Measurements from ENCODE around the gene KCTD19. TPM values are rescaled to one million over a fixed set of nuclear protein-coding genes. Genes with fewer than 3 reads are reported as not detected.

KCTD19 gene
- total RNA-seq, 6 experiments from 2014 or later: not detected

DNA sequence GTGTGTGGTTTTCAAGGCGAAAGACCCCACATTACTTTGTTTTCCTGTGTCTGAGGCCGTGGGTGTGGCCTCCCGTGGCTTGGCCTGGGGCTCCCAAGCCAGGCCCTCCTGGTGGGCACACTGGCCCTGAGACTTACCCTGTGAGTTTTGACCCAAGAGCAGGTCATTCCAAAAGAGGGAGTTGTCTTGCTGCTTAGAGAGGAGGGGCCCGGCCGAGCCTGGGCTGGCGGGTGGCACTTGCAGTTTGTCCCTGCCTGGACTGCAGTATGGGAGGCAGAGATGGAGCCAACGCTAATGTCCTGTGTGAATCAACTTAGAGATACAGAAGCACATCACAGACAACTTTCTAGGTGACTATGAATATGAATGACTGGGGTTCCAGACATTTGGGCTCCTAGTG is 24.5 kb downstream of the KCTD19 start:
- no peak for DNase-seq
- Mint-ChIP-seq H3K4me3 (no peak overlapping the region), H3K27me3 (ENCODE audit: insufficient read depth) (peaks cover 3% of the 10 kb centered on the region; the same call in 1 of the 2 replicates), H3K36me3 (ENCODE audit: low read depth) (no peaks in the 10 kb centered on the region), H3K9me3 (no peaks in the 10 kb centered on the region), H3K4me1 (ENCODE audit: low read depth) (peaks cover 23% of the 10 kb centered on the region), H3K27ac (no peak overlapping the region)
- TF ChIP-seq, protein P1, sequence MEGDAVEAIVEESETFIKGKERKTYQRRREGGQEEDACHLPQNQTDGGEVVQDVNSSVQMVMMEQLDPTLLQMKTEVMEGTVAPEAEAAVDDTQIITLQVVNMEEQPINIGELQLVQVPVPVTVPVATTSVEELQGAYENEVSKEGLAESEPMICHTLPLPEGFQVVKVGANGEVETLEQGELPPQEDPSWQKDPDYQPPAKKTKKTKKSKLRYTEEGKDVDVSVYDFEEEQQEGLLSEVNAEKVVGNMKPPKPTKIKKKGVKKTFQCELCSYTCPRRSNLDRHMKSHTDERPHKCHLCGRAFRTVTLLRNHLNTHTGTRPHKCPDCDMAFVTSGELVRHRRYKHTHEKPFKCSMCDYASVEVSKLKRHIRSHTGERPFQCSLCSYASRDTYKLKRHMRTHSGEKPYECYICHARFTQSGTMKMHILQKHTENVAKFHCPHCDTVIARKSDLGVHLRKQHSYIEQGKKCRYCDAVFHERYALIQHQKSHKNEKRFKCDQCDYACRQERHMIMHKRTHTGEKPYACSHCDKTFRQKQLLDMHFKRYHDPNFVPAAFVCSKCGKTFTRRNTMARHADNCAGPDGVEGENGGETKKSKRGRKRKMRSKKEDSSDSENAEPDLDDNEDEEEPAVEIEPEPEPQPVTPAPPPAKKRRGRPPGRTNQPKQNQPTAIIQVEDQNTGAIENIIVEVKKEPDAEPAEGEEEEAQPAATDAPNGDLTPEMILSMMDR (IDR thresholded peaks at IDR 0.05): no peak

DNA sequence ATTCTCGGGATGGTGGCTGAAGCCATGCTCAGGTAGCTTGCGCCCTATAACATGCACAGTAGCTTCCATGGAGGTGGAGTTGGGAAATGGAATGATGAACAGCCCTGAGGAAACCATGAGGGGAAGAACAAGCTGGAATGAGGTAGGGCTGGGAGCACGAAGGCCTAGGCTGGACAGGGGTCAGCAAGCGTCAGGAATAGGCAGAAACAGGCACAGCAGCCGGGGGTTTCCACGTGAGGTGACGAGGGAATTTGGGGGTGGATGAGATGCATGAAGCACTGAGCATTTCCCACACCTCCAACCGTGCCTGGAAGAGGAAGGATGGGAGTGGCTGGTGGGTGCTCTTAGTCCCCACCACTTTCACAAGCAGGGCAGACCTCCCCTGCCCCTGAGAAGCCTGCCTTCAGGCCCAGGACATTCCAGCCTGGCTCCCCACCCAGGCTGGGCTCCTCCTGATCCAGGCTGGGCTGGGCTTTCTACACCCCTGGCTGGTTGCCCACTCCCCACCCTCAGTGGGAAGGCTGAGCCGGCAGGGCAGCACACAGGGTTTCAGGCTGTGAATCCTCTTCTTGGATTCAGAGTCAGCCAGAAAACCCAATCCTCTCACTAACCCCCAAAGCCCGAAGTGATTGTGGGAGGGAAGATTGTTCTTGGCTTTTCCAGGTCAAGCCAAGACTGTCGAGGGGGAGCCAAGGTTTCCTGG is 25.3 kb downstream of the KCTD19 start:
- TF ChIP-seq, protein P1 (IDR thresholded peaks at IDR 0.05): no peak
- no peaks in the 10 kb centered on the region for H3K9me3 Mint-ChIP-seq
- peaks cover 3% of the 10 kb centered on the region; the same call in 1 of the 2 replicates for H3K27me3 Mint-ChIP-seq (ENCODE audit: insufficient read depth)
- H3K4me1 Mint-ChIP-seq (ENCODE audit: low read depth): peaks cover 32% of the 10 kb centered on the region
- no peak overlapping the region for H3K4me3 Mint-ChIP-seq
- DNase-seq: no peak
- H3K36me3 Mint-ChIP-seq (ENCODE audit: low read depth): no peaks in the 10 kb centered on the region
- H3K27ac Mint-ChIP-seq: no peak overlapping the region

DNA sequence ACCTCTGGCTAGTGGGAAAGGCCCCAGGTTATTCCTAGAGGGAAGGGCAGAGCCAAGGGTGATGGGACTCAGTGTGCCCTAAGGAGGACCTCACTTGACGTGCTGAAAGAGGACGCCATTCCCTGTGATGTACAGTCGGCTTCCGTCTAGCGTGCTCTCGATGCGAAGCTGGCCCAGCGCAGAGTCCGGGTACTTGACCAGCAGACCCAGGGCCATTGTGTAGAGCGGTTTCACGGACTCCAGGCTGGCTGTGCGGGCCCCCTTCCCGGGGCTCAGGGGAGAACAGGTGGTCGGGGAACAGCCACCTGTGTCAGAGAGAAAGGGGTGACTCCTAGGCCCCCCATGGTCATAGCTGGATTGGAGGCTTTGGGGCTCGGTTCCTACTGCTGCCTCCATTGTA is 27.3 kb downstream of the KCTD19 start:
- H3K4me1 Mint-ChIP-seq (ENCODE audit: low read depth): peaks cover 35% of the 10 kb centered on the region

DNA sequence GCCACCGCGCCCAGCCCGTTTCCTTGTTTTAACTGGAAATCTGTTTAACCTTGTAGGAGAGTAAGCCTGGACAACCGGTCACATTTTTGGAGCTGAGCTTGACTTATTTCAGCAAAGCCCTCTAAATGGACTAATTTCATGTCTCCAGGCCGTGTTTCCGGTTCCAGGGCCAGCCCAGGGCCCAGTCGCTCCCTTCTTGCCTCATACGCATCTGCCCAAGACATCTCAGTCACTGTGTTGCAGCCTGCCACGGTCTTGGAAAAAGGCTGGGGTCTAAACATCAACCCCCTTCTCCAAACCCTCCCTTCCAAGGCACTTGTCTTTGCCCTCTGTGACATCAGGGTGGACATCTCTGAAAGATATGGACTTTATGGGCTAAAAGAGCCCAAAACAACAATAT is 28.3 kb downstream of the KCTD19 start:
- Mint-ChIP-seq H3K4me1 (ENCODE audit: low read depth) (peaks cover 29% of the 10 kb centered on the region), H3K27ac (no peak overlapping the region), H3K36me3 (ENCODE audit: low read depth) (no peaks in the 10 kb centered on the region), H3K9me3 (no peaks in the 10 kb centered on the region), H3K4me3 (no peak overlapping the region), H3K27me3 (ENCODE audit: insufficient read depth) (peaks cover 7% of the 10 kb centered on the region)
- TF ChIP-seq, protein P1 (IDR thresholded peaks at IDR 0.05): no peak
- DNase-seq: no peak

More for the DNA sequence above, 27.3 kb downstream of the KCTD19 start:
- H3K27ac Mint-ChIP-seq: no peak overlapping the region
- H3K27me3 Mint-ChIP-seq (ENCODE audit: insufficient read depth): peaks cover 7% of the 10 kb centered on the region
- no peaks in the 10 kb centered on the region for H3K9me3 Mint-ChIP-seq
- TF ChIP-seq, protein P1 (IDR thresholded peaks at IDR 0.05): no peak
- no peak overlapping the region; the same call in 1 of the 2 replicates for H3K4me3 Mint-ChIP-seq
- no peak for DNase-seq
- no peaks in the 10 kb centered on the region for H3K36me3 Mint-ChIP-seq (ENCODE audit: low read depth)

DNA sequence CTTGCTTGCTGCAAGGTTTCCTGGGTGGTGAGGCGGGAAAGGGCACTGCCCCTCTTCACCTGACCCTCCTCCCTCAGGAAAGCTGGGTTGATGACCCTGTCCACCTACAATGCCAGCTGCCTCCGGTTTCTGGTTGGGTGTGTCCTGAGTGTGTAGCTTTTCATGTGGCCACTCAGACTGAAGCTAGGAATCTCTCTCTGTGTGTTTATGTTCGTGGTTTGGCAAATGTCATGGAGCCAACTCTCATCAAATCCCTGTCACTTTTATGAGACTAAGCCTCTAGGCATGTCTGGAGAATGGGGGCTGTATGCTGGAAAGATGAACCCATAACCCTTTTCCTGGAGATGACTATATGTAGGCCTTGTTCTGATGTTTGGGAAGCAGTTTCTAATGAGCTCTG is 30.1 kb downstream of the KCTD19 start:
- H3K4me3 Mint-ChIP-seq: no peak overlapping the region
- H3K27ac Mint-ChIP-seq: peak overlapping the region; percentile 1; the same call in 1 of the 2 replicates
- TF ChIP-seq, protein P1 (IDR thresholded peaks at IDR 0.05): no peak
- DNase-seq: peak; percentile 63
- no peaks in the 10 kb centered on the region for H3K36me3 Mint-ChIP-seq (ENCODE audit: low read depth)
- peaks cover 29% of the 10 kb centered on the region for H3K4me1 Mint-ChIP-seq (ENCODE audit: low read depth)
- peaks cover 17% of the 10 kb centered on the region for H3K27me3 Mint-ChIP-seq (ENCODE audit: insufficient read depth)
- no peaks in the 10 kb centered on the region for H3K9me3 Mint-ChIP-seq
